Activated CD8-positive, alpha-beta memory T cell treated with anti-CD3 and anti-CD28 coated beads, Interleukin-2, amount 10 ng/mL, durations not matched to agents 7 days and 5 days (primary cell): ENCODE measurements around the gene TES. TPM values are rescaled to one million over a fixed set of nuclear protein-coding genes. Genes with fewer than 3 reads are reported as not detected.

Source experiments
- ATAC-seq: fragments of 150-1000 bp; cut with Tn5 transposase; one replicate; pipeline ENCODE4 v1.10.0; 2021; ENCODE audit warnings: moderate library complexity
- CTCF ChIA-PET: fragments of 350-600 bp; sonication (Branson Sonifier 250); formaldehyde crosslinking; loops from one replicate; lab custom pipeline; 2021; ENCODE audit warnings: antibody characterized with exemption; lab: Charles Lee
- DNase-seq: peaks from one replicate; pipeline ENCODE4 v3.0.0-alpha.2; 2020
- H3K27ac Mint-ChIP-seq: one replicate; pipeline ENCODE4 v1.8.0; 2021; ENCODE audit warnings: mild to moderate bottlenecking, mixed read lengths
- H3K27me3 Mint-ChIP-seq: one replicate; pipeline ENCODE4 v1.8.0; 2021; ENCODE audit warnings: mixed read lengths
- H3K36me3 Mint-ChIP-seq: one replicate; pipeline ENCODE4 v1.8.0; 2021; ENCODE audit warnings: mild to moderate bottlenecking, mixed read lengths
- H3K4me1 Mint-ChIP-seq: one replicate; pipeline ENCODE4 v1.8.0; 2021; ENCODE audit warnings: mixed read lengths
- H3K4me3 Mint-ChIP-seq: one replicate; pipeline ENCODE4 v1.8.0; 2021; ENCODE audit warnings: mild to moderate bottlenecking, moderate library complexity, mixed read lengths
- H3K9me3 Mint-ChIP-seq: one replicate; pipeline ENCODE4 v1.8.0; 2022; ENCODE audit warnings: low read depth, mixed read lengths
- total RNA-seq, 2 experiments: library from RNA; stranded (reverse); gene quantifications; one replicate each; pipeline ENCODE4 v1.2.3, GENCODE V29; 2021

Gene TES
- total RNA-seq, 2 experiments from 2014 or later: 98.5 TPM

DNA sequence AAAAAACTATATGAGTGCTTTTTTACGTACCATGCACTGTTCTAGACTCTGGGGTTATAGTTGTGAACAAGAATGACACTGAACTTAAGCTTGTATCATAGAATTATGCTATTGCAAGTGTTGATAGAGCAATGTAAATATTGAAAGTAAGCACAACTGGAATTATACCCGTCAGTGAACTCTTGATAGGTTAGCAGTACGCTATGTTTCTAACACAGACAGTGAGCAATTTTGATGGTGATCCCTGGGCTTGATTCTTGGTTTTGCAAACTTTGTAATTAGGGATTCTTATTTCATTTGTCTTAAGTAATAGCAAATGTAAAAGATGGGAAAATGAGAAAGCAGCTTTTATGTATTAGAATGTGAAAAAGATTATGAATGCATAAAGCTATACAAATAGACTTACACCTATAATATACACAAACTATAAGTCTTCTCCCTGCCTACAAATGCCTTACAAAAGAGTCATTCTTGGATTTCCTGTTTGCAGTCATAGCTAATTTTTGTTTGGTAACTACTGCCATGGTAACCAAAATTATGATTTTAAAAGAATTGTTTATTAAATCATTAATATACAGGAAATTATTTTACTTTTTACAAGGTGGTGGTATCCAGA, 6.7 kb downstream of the TES start:
- Mint-ChIP-seq H3K9me3 (no peaks in the 10 kb centered on the region), H3K4me1 (peaks cover 76% of the 10 kb centered on the region), H3K4me3 (no peak overlapping the region), H3K36me3 (peaks cover 29% of the 10 kb centered on the region), H3K27me3 (no peaks in the 10 kb centered on the region), H3K27ac (no peak overlapping the region)
- CTCF ChIA-PET: interaction anchor here (0.7 to 1.9 kb wide), 9 partner anchors 9 to 309 kb away, joined by 3 to 9 read pairs (median 3); no protein-coding TSS in a partner anchor
- ATAC-seq: peak; percentile 31
- no peak for DNase-seq

DNA sequence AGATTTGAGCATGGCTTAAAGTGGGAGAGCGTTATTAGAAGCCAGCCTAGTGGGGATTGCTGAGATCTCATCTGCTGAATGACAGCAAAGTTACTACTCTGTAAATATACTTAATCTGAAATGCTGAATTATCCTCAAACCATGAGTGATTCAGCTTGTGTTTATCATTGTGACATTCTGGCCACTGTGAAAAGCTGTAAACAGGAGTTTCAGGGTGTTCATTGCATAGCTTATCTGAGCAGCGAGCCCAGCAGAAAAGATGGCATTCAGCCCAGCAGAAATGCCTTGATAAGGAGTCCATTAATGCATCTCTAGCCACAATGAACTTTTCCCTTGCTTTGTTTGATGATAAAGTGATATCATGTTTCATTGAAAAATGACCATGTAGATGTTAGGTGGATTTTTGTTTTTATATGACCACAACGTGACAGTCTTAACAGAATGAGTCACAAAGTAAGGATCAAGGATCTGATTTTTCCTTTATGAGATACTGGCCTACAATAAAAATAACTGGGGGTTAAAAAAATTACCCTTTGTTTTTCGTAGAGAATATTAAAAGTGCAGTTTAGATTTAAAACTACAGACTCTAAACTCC, 7.8 kb downstream of the TES start:
- H3K9me3 Mint-ChIP-seq: no peaks in the 10 kb centered on the region
- no peak for DNase-seq
- ATAC-seq: no peak
- H3K4me3 Mint-ChIP-seq: no peak overlapping the region
- CTCF ChIA-PET: interaction anchor here (1.0 to 1.5 kb wide), 2 partner anchors 18 to 51 kb away, joined by 3 read pairs; no protein-coding TSS in a partner anchor
- H3K27ac Mint-ChIP-seq: no peak overlapping the region
- H3K27me3 Mint-ChIP-seq: no peaks in the 10 kb centered on the region
- peaks cover 22% of the 10 kb centered on the region for H3K36me3 Mint-ChIP-seq
- peaks cover 69% of the 10 kb centered on the region for H3K4me1 Mint-ChIP-seq

DNA sequence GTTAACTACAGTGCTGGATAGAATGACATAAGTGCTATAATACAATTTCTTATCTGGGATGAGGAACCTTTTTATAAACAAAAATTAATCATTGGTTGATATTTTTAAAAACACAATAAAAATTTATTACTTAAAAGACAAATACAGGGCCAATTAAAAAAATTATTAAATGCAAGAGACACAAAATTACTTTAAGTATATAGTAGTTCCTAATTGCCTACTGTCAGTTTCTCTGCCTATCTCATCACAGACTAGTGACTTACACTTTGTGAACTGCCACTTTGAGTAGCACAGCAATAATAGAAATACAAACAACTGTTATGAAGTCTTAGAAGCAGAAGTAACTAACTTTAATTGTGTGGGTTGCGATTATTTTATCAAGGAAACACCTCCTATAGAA, 8.4 kb downstream of the TES start:
- Mint-ChIP-seq H3K4me3 (no peak overlapping the region), H3K27ac (no peak overlapping the region), H3K27me3 (no peaks in the 10 kb centered on the region), H3K36me3 (peaks cover 21% of the 10 kb centered on the region), H3K4me1 (peaks cover 68% of the 10 kb centered on the region), H3K9me3 (no peaks in the 10 kb centered on the region)
- no peak for ATAC-seq
- CTCF ChIA-PET: interaction anchor here (0.8 to 3.2 kb wide), 5 partner anchors 17 to 382 kb away, joined by 3 to 12 read pairs (median 3); no protein-coding TSS in a partner anchor
- no peak for DNase-seq

DNA sequence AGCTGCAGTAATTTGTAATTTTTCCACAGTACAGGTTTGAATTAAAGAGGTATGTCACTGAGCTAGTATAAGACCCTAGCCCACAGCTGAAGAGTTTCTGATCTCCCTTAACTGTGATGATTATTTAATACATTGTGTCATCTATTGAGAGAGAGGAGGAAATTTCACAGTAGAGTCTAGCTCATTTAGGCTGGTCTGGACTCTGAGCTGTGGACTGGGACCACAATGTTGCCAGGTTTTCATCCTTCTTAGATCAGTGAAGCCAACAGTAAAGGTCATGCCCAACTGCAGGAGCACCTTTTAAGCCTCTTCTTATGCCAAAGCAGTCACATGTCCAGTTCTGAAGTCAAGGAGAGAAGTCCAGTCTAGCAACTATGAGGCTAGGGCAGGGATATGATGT, 8.9 kb downstream of the TES start:
- Mint-ChIP-seq H3K27me3 (no peaks in the 10 kb centered on the region), H3K9me3 (no peaks in the 10 kb centered on the region), H3K4me3 (no peak overlapping the region), H3K4me1 (peaks cover 68% of the 10 kb centered on the region), H3K36me3 (peaks cover 21% of the 10 kb centered on the region), H3K27ac (no peak overlapping the region)
- ATAC-seq: no peak
- CTCF ChIA-PET: interaction anchor here (0.8 to 3.2 kb wide), 4 partner anchors 16 to 382 kb away, joined by 3 to 12 read pairs (median 3); no protein-coding TSS in a partner anchor
- DNase-seq: no peak

DNA sequence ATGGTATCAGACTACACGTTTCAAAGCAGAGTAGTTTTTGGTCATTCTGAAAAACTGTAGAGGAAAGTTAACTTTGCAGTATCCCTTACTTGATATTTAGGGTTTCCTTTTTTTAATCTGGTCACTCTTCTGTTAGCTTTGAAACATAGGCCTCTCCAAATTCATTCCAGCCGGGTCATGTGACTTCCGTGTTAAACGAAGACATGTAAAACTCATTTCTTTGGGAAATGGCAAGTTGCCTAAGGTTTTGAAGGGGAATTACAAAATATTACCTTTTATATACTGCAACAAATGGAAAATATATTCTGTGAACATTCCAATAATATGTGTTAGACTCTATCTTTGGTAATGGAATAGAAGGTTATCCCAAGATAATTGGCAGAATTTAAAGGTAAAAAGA, 9.5 kb downstream of the TES start:
- ATAC-seq: no peak
- no peak overlapping the region for H3K27ac Mint-ChIP-seq
- no peaks in the 10 kb centered on the region for H3K27me3 Mint-ChIP-seq
- peaks cover 16% of the 10 kb centered on the region for H3K36me3 Mint-ChIP-seq
- CTCF ChIA-PET: interaction anchor here (1.3 to 3.2 kb wide), 3 partner anchors 16 to 81 kb away, joined by 3 to 12 read pairs (median 3); no protein-coding TSS in a partner anchor
- DNase-seq: no peak
- H3K9me3 Mint-ChIP-seq: no peaks in the 10 kb centered on the region
- H3K4me3 Mint-ChIP-seq: no peak overlapping the region
- H3K4me1 Mint-ChIP-seq: peaks cover 68% of the 10 kb centered on the region

DNA sequence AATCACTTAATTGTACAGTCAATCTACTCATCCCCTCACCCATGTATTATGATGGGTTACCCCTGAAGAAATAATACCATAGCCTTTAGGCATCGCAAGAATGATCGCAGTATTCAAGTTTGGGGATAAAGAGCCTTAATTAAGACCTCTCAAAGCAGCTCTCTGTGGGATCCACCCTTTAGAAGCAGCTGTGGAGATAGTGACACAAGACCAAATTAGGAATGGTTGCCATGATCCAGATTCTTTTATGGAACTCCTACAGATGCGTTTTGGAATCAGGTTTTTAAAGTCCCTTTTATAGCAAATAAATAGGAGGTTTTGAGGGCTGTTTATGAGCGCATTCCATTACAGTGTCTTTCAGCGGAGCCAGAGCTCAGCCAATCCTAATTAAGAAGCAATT, 12.2 kb downstream of the TES start:
- Mint-ChIP-seq H3K9me3 (no peaks in the 10 kb centered on the region), H3K4me3 (no peak overlapping the region), H3K27ac (no peak overlapping the region), H3K27me3 (no peaks in the 10 kb centered on the region), H3K4me1 (peaks cover 59% of the 10 kb centered on the region), H3K36me3 (peaks cover 11% of the 10 kb centered on the region)
- DNase-seq (no peak), ATAC-seq (no peak)
- CTCF ChIA-PET: interaction anchor here (1.0 kb wide), 1 partner anchor 13 kb away, joined by 4 read pairs; the partner anchor contains the start of gene TES

DNA sequence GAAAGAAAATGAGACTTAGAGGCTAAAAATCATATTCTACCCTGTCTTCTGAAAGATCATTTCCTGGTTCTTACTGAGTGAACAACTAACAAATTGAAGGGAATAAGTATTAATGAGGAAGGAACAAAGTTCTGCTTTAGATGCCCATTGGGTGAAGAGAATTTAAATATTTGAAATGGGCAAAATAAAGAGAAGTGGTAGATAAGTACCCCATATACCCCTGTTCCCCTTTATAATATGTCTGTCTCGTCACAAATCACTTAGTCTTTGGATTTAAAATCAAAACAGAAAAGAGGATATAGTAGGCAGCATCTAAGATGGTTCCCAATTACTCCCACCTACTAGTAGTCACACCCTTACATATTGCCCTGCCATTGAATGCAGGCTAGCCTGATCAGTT, 13.2 kb downstream of the TES start:
- Mint-ChIP-seq H3K36me3 (peaks cover 10% of the 10 kb centered on the region), H3K27ac (no peak overlapping the region), H3K27me3 (no peaks in the 10 kb centered on the region), H3K4me3 (no peak overlapping the region), H3K9me3 (no peaks in the 10 kb centered on the region), H3K4me1 (peaks cover 56% of the 10 kb centered on the region)
- CTCF ChIA-PET: interaction anchor here (0.9 kb wide), 1 partner anchor 12 kb away, joined by 3 read pairs; no protein-coding TSS in a partner anchor
- no peak for ATAC-seq
- DNase-seq: no peak

DNA sequence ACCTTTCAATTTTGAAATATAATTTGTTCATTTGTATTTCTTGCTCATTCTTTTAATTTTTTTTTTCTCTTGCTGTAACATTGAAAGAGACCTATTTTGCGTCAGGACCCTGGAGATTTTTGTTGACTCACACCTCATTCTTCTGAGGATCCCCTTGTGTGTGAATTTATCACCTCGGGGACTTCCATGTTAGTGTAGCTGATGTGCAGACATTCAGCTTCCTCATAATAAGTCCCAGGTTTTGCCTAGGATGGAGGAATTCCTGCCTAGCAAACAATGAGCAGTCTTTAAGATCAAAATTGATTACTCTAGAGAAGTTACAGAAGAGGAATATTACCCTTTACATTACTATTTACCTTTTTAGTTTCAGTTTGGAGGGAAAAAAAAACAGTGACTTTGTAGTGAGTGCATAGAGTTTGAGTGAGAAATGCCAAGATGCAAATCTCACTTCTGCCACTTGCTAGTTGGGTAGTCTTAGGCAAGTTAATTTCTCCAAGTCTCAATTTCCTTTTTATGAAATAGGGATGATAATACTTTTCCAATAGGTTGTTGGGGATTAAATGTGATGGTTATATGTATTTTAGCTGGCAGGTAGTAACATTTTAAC, 14.3 kb downstream of the TES start:
- Mint-ChIP-seq H3K27me3 (no peaks in the 10 kb centered on the region), H3K36me3 (peaks cover 6% of the 10 kb centered on the region), H3K9me3 (no peaks in the 10 kb centered on the region), H3K4me3 (peak overlapping the region; percentile 24), H3K4me1 (peaks cover 56% of the 10 kb centered on the region), H3K27ac (peak overlapping the region; percentile 16)
- CTCF ChIA-PET: interaction anchor here (1.3 to 3.3 kb wide), 3 partner anchors 9 to 44 kb away, joined by 3 to 11 read pairs (median 8); no protein-coding TSS in a partner anchor
- no peak for DNase-seq
- peak; percentile 49 for ATAC-seq

DNA sequence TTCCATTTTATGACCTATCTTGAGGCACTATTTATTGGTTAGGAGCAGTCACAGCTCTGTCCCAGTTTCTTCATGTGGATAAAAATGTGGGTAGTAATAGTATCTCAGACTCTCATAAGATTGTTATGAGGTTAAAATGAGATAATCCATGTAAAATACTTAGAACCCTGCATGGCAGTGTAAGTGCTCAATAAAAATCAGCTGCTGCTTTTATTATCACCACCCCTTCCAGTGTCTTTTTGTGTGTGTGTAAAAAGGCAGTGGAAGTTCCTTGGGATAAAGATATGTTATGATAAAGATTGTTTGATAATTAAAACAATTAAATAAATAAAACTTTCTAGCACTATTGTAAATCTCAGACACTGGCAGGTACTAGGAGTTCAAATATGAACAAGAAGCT, 15.5 kb downstream of the TES start:
- no peaks in the 10 kb centered on the region for H3K9me3 Mint-ChIP-seq
- ATAC-seq (no peak), DNase-seq (no peak)
- H3K4me3 Mint-ChIP-seq: no peak overlapping the region
- no peaks in the 10 kb centered on the region for H3K27me3 Mint-ChIP-seq
- peaks cover 63% of the 10 kb centered on the region for H3K4me1 Mint-ChIP-seq
- CTCF ChIA-PET: interaction anchor here (0.7 to 3.3 kb wide), 6 partner anchors 10 to 45 kb away, joined by 3 to 11 read pairs (median 7); no protein-coding TSS in a partner anchor
- peaks cover 4% of the 10 kb centered on the region for H3K36me3 Mint-ChIP-seq
- no peak overlapping the region for H3K27ac Mint-ChIP-seq

DNA sequence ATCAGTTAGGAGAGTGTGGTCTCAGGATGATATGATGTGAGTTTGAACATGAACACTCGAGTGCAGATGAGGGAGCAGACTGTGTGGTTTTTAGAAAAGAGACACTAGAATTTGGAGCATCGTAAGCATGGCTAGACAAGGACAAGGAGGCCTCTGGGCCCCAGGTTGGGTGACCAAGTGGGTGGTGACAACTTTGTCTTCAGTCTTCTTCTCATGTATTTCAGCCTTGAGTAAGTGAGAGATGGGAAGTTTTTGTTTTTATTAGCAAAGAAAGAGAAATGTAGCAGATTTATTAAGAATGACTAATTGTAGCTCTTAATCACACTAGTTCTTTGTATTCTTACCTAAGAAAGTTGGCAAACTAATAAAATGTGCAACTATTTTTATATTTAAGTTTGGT, 16.3 kb downstream of the TES start:
- no peaks in the 10 kb centered on the region for H3K9me3 Mint-ChIP-seq
- CTCF ChIA-PET: interaction anchor here (0.7 to 3.3 kb wide), 5 partner anchors 10 to 46 kb away, joined by 3 to 11 read pairs (median 8); no protein-coding TSS in a partner anchor
- no peaks in the 10 kb centered on the region for H3K27me3 Mint-ChIP-seq
- DNase-seq (no peak), ATAC-seq (no peak)
- no peak overlapping the region for H3K27ac Mint-ChIP-seq
- H3K4me3 Mint-ChIP-seq: no peak overlapping the region
- H3K4me1 Mint-ChIP-seq: peaks cover 65% of the 10 kb centered on the region
- H3K36me3 Mint-ChIP-seq: peaks cover 3% of the 10 kb centered on the region

DNA sequence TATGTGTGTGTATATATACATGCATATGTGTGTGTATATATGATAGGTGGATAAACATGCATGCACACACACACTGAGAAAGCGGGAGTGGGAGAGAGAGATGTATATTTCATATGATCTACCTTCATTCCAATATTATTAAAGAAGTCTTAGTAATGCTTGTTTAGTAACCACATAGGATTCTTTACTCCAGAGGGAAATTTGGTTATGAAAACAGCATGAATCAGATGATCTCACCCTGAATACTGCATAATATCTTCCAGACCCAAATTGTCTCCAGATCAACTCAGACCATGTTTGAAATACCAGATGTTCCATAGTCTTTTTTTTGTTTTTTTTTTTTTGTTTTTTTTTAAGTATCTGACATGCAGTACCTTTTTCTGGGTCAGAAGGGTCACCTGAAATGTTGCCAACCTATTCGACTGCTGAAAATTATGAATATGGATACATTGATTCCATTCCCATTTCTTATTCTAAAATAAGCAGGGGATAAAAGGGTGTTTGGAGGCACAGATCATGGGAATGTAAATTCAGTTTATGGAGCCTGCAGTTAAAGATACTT, 17.4 kb downstream of the TES start:
- peaks cover 1% of the 10 kb centered on the region for H3K36me3 Mint-ChIP-seq
- H3K27me3 Mint-ChIP-seq: no peaks in the 10 kb centered on the region
- CTCF ChIA-PET: interaction anchor here (1.7 kb wide), 1 partner anchor 55 kb away, joined by 3 read pairs; no protein-coding TSS in a partner anchor
- no peak for ATAC-seq
- no peak overlapping the region for H3K4me3 Mint-ChIP-seq
- DNase-seq: no peak
- H3K9me3 Mint-ChIP-seq: no peaks in the 10 kb centered on the region
- H3K4me1 Mint-ChIP-seq: peaks cover 68% of the 10 kb centered on the region
- H3K27ac Mint-ChIP-seq: no peak overlapping the region

DNA sequence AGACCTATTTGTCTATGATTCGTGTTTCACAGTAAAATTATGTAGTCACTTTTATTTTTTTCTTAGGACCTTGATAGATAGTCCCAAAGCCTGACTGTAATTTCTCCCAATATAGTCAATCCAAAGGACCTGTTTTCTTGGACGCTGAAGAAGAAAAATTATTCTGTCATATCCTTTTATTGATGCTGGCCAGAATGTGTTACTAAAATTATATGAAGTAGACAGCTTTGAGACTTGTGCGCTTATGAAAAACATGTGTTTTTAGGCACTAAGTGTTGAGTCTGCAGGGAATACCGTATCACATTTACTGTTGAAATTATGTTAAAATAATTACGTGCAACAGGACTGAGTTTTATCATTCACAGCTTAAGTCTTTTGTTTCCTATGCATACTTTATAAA, 17.9 kb downstream of the TES start:
- Mint-ChIP-seq H3K27me3 (no peaks in the 10 kb centered on the region), H3K36me3 (peaks cover 1% of the 10 kb centered on the region), H3K4me3 (no peak overlapping the region), H3K27ac (no peak overlapping the region), H3K4me1 (peaks cover 73% of the 10 kb centered on the region), H3K9me3 (no peaks in the 10 kb centered on the region)
- ATAC-seq: no peak
- CTCF ChIA-PET: interaction anchor here (1.1 to 1.7 kb wide), 2 partner anchors 50 to 56 kb away, joined by 3 to 4 read pairs; no protein-coding TSS in a partner anchor
- DNase-seq: no peak

DNA sequence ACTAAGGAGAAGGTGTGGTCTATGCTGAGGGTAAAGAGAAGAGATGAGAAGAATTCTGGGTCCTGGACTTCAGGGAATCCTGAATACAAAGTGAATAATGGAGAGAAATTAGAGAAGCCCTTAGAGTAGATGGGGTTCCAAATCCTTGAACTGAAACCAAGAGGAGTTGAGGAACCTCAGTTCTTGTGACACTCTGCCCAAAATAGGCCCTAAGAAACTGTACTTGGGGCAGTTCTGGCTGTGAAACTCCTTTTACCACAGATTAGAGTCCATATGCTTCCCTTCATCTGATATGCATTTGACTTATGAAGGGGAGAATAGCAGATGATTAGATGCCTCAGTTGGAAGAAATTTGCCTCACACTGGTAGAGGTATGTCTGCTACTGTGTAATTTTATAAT, 19.0 kb downstream of the TES start:
- no peak for ATAC-seq
- Mint-ChIP-seq H3K4me3 (no peak overlapping the region), H3K4me1 (peaks cover 71% of the 10 kb centered on the region), H3K36me3 (no peaks in the 10 kb centered on the region), H3K9me3 (no peaks in the 10 kb centered on the region), H3K27me3 (no peaks in the 10 kb centered on the region), H3K27ac (no peak overlapping the region)
- DNase-seq: no peak
- CTCF ChIA-PET: interaction anchor here (1.1 to 1.7 kb wide), 2 partner anchors 51 to 57 kb away, joined by 3 to 4 read pairs; no protein-coding TSS in a partner anchor
